ENCODE results near the gene TYSND1.

TYSND1 gene

GRCh38 chr10:70178139-70178725 lies 31.7 kb upstream of the TYSND1 start:
- no peak for DNase-seq (ENCODE audit: low read depth in 2 of 2)
- no peak overlapping the region for H3K4me3 ChIP-seq (replicated peaks in 1 of 2; ENCODE audit: low read depth in 2 of 2, low read length in 2 of 2)
- TF ChIP-seq, protein P1, sequence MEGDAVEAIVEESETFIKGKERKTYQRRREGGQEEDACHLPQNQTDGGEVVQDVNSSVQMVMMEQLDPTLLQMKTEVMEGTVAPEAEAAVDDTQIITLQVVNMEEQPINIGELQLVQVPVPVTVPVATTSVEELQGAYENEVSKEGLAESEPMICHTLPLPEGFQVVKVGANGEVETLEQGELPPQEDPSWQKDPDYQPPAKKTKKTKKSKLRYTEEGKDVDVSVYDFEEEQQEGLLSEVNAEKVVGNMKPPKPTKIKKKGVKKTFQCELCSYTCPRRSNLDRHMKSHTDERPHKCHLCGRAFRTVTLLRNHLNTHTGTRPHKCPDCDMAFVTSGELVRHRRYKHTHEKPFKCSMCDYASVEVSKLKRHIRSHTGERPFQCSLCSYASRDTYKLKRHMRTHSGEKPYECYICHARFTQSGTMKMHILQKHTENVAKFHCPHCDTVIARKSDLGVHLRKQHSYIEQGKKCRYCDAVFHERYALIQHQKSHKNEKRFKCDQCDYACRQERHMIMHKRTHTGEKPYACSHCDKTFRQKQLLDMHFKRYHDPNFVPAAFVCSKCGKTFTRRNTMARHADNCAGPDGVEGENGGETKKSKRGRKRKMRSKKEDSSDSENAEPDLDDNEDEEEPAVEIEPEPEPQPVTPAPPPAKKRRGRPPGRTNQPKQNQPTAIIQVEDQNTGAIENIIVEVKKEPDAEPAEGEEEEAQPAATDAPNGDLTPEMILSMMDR (IDR thresholded peaks at IDR 0.05; ENCODE audit: low read depth, low read length) = no peak

DNA sequence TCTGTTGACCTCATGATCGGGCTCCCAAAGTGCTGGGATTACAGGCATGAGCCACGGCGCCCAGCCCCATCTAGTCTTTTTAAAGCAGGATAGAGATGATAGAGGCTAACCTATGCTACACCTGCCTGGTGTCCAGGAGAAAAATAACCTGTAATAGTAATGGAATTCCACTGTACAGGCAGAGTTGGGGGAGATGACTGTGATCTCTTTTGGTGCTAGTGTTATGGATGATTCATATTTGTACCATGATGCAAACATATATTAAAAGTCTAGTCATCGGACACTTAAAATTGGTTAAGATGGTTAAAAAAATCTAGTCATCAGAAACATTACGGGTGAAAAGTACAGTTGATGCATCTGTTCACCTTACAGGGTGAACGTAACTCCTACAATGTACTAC lies 29.9 kb upstream of the TYSND1 start:
- H3K4me3 ChIP-seq (replicated peaks in 1 of 2; ENCODE audit: low read depth in 2 of 2, low read length in 2 of 2) = no peak overlapping the region
- TF ChIP-seq, protein P1 (IDR thresholded peaks at IDR 0.05; ENCODE audit: low read depth, low read length) = no peak

DNA sequence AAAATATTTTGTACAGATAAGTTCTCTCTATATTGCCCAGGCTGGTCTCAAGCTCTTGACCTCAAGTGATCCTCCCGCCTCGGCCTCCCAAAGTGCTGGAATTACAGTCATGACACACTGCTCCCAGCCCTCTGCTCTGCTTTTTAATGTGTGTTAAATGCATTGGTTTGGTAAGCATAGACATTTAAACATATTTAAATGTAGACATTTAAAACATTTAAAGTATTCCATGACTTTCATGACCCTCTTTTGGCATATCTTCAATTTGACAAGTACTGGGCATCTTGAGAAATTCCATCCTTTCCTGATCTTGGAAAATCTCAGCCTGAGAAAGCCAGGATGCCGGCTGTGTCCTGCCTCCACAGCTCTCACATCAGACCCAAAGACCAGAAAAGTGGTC lies 29.0 kb upstream of the TYSND1 start:
- DNase-seq (ENCODE audit: low read depth in 2 of 2) = no peak
- no peak overlapping the region for H3K4me3 ChIP-seq (replicated peaks in 1 of 2; ENCODE audit: low read depth in 2 of 2, low read length in 2 of 2)
- TF ChIP-seq, protein P1 (IDR thresholded peaks at IDR 0.05; ENCODE audit: low read depth, low read length) = no peak

More for the DNA sequence above, 29.9 kb upstream of the TYSND1 start:
- peak in 1 of 2 donors; percentile 38 for DNase-seq (ENCODE audit: low read depth in 2 of 2)

GRCh38 chr10:70174058-70174741 lies 27.7 kb upstream of the TYSND1 start:
- no peak overlapping the region for H3K4me3 ChIP-seq (replicated peaks in 1 of 2; ENCODE audit: low read depth in 2 of 2, low read length in 2 of 2)
- peak in 1 of 2 donors; percentile 46 for DNase-seq (ENCODE audit: low read depth in 2 of 2)
- TF ChIP-seq, protein P1 (IDR thresholded peaks at IDR 0.05; ENCODE audit: low read depth, low read length) = no peak

GRCh38 chr10:70169649-70170364 lies 23.3 kb upstream of the TYSND1 start:
- TF ChIP-seq, protein P1 (IDR thresholded peaks at IDR 0.05; ENCODE audit: low read depth, low read length) = no peak
- H3K4me3 ChIP-seq (replicated peaks in 1 of 2; ENCODE audit: low read depth in 2 of 2, low read length in 2 of 2) = peak overlapping the region; percentile 90 to 92
- no peak for DNase-seq (ENCODE audit: low read depth in 2 of 2)

DNA sequence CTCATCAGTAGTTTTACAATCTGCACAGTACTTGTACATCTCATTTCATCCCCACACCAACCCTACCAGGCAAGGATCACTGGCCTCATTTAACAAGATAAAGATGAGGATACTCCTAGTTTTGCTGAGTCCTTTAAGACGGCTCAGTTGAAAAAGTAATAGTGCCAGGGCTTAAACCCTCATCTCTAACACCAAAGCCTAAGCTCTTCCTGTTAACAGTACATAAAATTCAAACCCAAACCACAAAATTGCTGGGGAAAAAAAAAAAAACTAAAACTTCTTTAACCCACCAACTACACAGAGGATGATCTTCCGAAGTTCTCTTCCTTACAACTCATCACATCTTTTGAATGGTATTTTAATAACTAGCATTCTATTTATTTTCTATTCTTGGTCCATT lies 22.5 kb upstream of the TYSND1 start:
- TF ChIP-seq, protein P1 (IDR thresholded peaks at IDR 0.05; ENCODE audit: low read depth, low read length) = no peak
- DNase-seq (ENCODE audit: low read depth in 2 of 2) = no peak
- H3K4me3 ChIP-seq (replicated peaks in 1 of 2; ENCODE audit: low read depth in 2 of 2, low read length in 2 of 2) = peak overlapping the region; percentile 90 to 92
